Endothelial cell of umbilical vein (primary cell): ENCODE data around the gene ATG14. TPM values are rescaled to one million over a fixed set of nuclear protein-coding genes. Genes with fewer than 3 reads are reported as not detected.

Experiments
- BruUV-seq: library from RNA; stranded (reverse); fragments of 400-500 nt; replicated peaks from 2 replicates; lab custom pipeline; 2021; lab: Mats Ljungman, UMichigan
- CTCF ChIA-PET: fragments of 300-600, 350-600 bp; sonication (Branson Sonifier 250); formaldehyde crosslinking; loops from one replicate; lab custom pipeline; 2021; ENCODE audit warnings: antibody characterized with exemption, inconsistent platforms; lab: Charles Lee
- POLR2A ChIA-PET: fragments of 300-600, 350-600 bp; sonication (Branson Sonifier 250); formaldehyde crosslinking; loops from one replicate; lab custom pipeline; 2021; ENCODE audit warnings: antibody characterized with exemption, inconsistent platforms; lab: Charles Lee
- DNase-seq: peaks from one replicate; pipeline ENCODE4 v3.0.0-alpha.2; 2011; ENCODE audit warnings: low read depth, low spot score
- FAIRE-seq: peaks from 2 replicates; lab custom pipeline; 2011; peaks lifted over from hg19 to GRCh38; lab: Jason Lieb, UNC
- H2AFZ ChIP-seq: 2 replicates; pipeline ENCODE4 v1.6.0; 2012; ENCODE audit warnings: low read depth, low read length, control low read depth, inconsistent platforms
- H3K27ac ChIP-seq: 2 replicates; pipeline ENCODE4 v1.5.1; 2011; ENCODE audit warnings: low read depth, mild to moderate bottlenecking, control low read depth, low read length, moderate library complexity; ENCODE audit not compliant: insufficient read depth
- H3K27me3 ChIP-seq, 2 experiments: 2 replicates each; pipeline versions ENCODE4 v1.6.0 to v1.6.1; 2011; ENCODE audit warnings: low read length in 2 of 2, mixed read lengths in 1 of 2; ENCODE audit not compliant: control insufficient read depth in 2 of 2, insufficient read depth in 2 of 2
- H3K36me3 ChIP-seq, 2 experiments: 2 replicates in 1 of 2; 3 replicates in 1 of 2; pipeline ENCODE4 v1.5.1; 2011; ENCODE audit warnings: low read length in 2 of 2, mild to moderate bottlenecking in 1 of 2, moderate library complexity in 1 of 2; ENCODE audit not compliant: control insufficient read depth in 2 of 2, insufficient read depth in 2 of 2; ENCODE audit errors: extremely low read depth in 1 of 2
- H3K4me1 ChIP-seq: 3 replicates; pipeline ENCODE4 v1.5.1; 2011; ENCODE audit warnings: mild to moderate bottlenecking, low read length; ENCODE audit not compliant: control insufficient read depth, insufficient read depth; ENCODE audit errors: extremely low read depth
- H3K4me2 ChIP-seq: 2 replicates; pipeline ENCODE4 v1.6.1; 2011; ENCODE audit warnings: low read length, control low read depth, mixed read lengths; ENCODE audit not compliant: insufficient read depth
- H3K4me3 ChIP-seq, 3 experiments: fragments of 200-600 bp in 1 of 3; sonication (generic), shearing (Covaris generic) in 1 of 3; replicated peaks in 1 of 3; 2 replicates each; pipeline ENCODE4 v1.5.1; 2011 to 2016; ENCODE audit warnings: control low read depth in 3 of 3, low read length in 3 of 3, mild to moderate bottlenecking in 2 of 3, inconsistent platforms in 1 of 3, low read depth in 1 of 3, moderate library complexity in 1 of 3; ENCODE audit not compliant: insufficient read depth in 1 of 3
- H3K79me2 ChIP-seq: 2 replicates; pipeline ENCODE4 v1.6.0; 2012; ENCODE audit warnings: low read length, inconsistent platforms; ENCODE audit not compliant: control insufficient read depth, insufficient read depth
- H3K9ac ChIP-seq: replicated peaks from 2 replicates; pipeline ENCODE3; 2011; ENCODE audit warnings: low read length, control low read depth; ENCODE audit not compliant: insufficient read depth; ENCODE audit errors: extremely low read depth
- H3K9me1 ChIP-seq: replicated peaks from 3 replicates; pipeline ENCODE4 v1.6.0; 2011; ENCODE audit warnings: mild to moderate bottlenecking, low read length; ENCODE audit not compliant: control insufficient read depth, insufficient read depth; ENCODE audit errors: extremely low read depth
- H3K9me3 ChIP-seq: replicated peaks from 2 replicates; pipeline ENCODE4 v1.5.1; 2012; ENCODE audit warnings: low read length, inconsistent platforms; ENCODE audit not compliant: control insufficient read depth, insufficient read depth
- H4K20me1 ChIP-seq: replicated peaks from 2 replicates; pipeline ENCODE3; 2011; ENCODE audit warnings: mild to moderate bottlenecking, low read length; ENCODE audit not compliant: control insufficient read depth, insufficient read depth; ENCODE audit errors: extremely low read depth
- EZH2 ChIP-seq: IDR thresholded peaks from 2 replicates; pipeline ENCODE4 v1.6.1; 2012; ENCODE audit warnings: borderline replicate concordance, low read depth, mild to moderate bottlenecking, moderate library complexity, low read length, inconsistent platforms; ENCODE audit not compliant: severe bottlenecking
- FOS ChIP-seq: IDR thresholded peaks from 2 replicates; pipeline ENCODE4 v1.6.1; 2011; ENCODE audit warnings: mild to moderate bottlenecking, low read length, moderate library complexity, borderline replicate concordance; ENCODE audit not compliant: insufficient read depth
- GATA2 ChIP-seq: IDR thresholded peaks from 2 replicates; pipeline ENCODE4 v1.7.0; 2011; ENCODE audit warnings: low read depth, mild to moderate bottlenecking, moderate library complexity, mixed read lengths, low read length; ENCODE audit not compliant: insufficient read length, insufficient read depth
- JUN ChIP-seq: IDR thresholded peaks from 2 replicates; pipeline ENCODE4 v1.6.1; 2011; ENCODE audit warnings: borderline replicate concordance, low read depth; ENCODE audit not compliant: insufficient read length, insufficient read depth
- MAX ChIP-seq: IDR thresholded peaks from 2 replicates; pipeline ENCODE4 v1.6.1; 2011; ENCODE audit not compliant: insufficient read depth, insufficient read length
- MYC ChIP-seq: IDR thresholded peaks from one replicate; pipeline ENCODE4 v1.6.1; 2011; ENCODE audit warnings: mild to moderate bottlenecking, low read depth, low read length
- POLR2A ChIP-seq: IDR thresholded peaks from 2 replicates; pipeline ENCODE4 v1.6.1; 2012; ENCODE audit warnings: low read depth, mild to moderate bottlenecking, control low read depth, low read length
- POLR2AphosphoS5 ChIP-seq: IDR thresholded peaks from 2 replicates; pipeline ENCODE4 v1.6.1; 2012; ENCODE audit warnings: low read depth, mild to moderate bottlenecking, control low read depth, low read length, moderate library complexity; ENCODE audit not compliant: insufficient read depth
- dilution Hi-C: fragments of 300-500 bp; cut with MboI; formaldehyde crosslinking; loops from one replicate; pipeline ENCODE4 v1.15.0; 2019; ENCODE audit warnings: low sequenced_read_pairs; ENCODE audit not compliant: extremely low pct_ligation_motif_present
- intact Hi-C: fragments of 100-400 bp; cut with micrococcal nuclease; formaldehyde crosslinking; loops from one replicate; pipeline ENCODE4 v1.10.0; 2022
- polyA plus RNA-seq, 4 experiments: library from polyadenylated mRNA; depleted of rRNA in 3 of 4; stranded (reverse) in 3 of 4; unstranded in 1 of 4; fragments of >200 nt; gene quantifications; 2 replicates each; pipeline versions ENCODE4 v1.2.1 to v1.2.3, GENCODE V29; 2011 to 2012; ENCODE audit warnings: missing spikeins in 1 of 4
- total RNA-seq: library from RNA; stranded (reverse); gene quantifications from 2 replicates; pipeline ENCODE4 v1.2.3, GENCODE V29; 2021
- TF ChIP-seq, protein P1 (sequence below), 2 donors: IDR thresholded peaks; 1 replicate in 1 of 2; 2 replicates in 1 of 2; pipeline ENCODE4 v1.5.1; 2011; ENCODE audit warnings: low read length in 2 of 2, mild to moderate bottlenecking in 2 of 2, moderate library complexity in 2 of 2, control low read depth in 1 of 2, inconsistent platforms in 1 of 2, low read depth in 1 of 2; ENCODE audit not compliant: insufficient read depth in 1 of 2; ENCODE audit errors: extremely low read depth in 1 of 2

ATG14 gene
- total and polyA plus RNA-seq, 2 donors (not counting 3 experiments of a cell fraction or from before 2014, with no cell fraction given): 5.9 to 10.0 TPM

GRCh38 chr14:55341781-55342180 is 69.8 kb downstream of the ATG14 start:
- CTCF ChIA-PET: interaction anchor here (0.8 to 1.0 kb wide), 2 partner anchors 11 to 12 kb away, joined by 3 read pairs; no protein-coding TSS in a partner anchor

More at GRCh38 chr14:55341781-55342180, 69.8 kb downstream of the ATG14 start:
- H2AFZ ChIP-seq: no peak overlapping the region
- no peak overlapping the region for H3K4me2 ChIP-seq
- intact Hi-C loops (no loop called here), dilution Hi-C loops (no loop called here)
- peaks cover 9% of the 10 kb centered on the region for H3K79me2 ChIP-seq
- no peaks in the 10 kb centered on the region for H3K9me1 ChIP-seq
- peaks cover 2% of the 10 kb centered on the region for H4K20me1 ChIP-seq
- no peak overlapping the region for H3K27ac ChIP-seq
- H3K9ac ChIP-seq: no peak overlapping the region
- H3K36me3 ChIP-seq: no peaks in the 10 kb centered on the region
- POLR2A ChIA-PET: no interaction called here
- no TSS peak for BruUV-seq
- DNase-seq: no peak
- H3K4me1 ChIP-seq: no peaks in the 10 kb centered on the region
- H3K4me3 ChIP-seq: no peak overlapping the region
- TF ChIP-seq POLR2AphosphoS5: no peak
- TF ChIP-seq, protein P1, sequence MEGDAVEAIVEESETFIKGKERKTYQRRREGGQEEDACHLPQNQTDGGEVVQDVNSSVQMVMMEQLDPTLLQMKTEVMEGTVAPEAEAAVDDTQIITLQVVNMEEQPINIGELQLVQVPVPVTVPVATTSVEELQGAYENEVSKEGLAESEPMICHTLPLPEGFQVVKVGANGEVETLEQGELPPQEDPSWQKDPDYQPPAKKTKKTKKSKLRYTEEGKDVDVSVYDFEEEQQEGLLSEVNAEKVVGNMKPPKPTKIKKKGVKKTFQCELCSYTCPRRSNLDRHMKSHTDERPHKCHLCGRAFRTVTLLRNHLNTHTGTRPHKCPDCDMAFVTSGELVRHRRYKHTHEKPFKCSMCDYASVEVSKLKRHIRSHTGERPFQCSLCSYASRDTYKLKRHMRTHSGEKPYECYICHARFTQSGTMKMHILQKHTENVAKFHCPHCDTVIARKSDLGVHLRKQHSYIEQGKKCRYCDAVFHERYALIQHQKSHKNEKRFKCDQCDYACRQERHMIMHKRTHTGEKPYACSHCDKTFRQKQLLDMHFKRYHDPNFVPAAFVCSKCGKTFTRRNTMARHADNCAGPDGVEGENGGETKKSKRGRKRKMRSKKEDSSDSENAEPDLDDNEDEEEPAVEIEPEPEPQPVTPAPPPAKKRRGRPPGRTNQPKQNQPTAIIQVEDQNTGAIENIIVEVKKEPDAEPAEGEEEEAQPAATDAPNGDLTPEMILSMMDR (IDR thresholded peaks at IDR 0.05; ENCODE audit: extremely low read depth in 1 of 2, insufficient read depth in 1 of 2, low read depth in 1 of 2, low read length in 2 of 2): no peak
- no peak for TF ChIP-seq GATA2
- TF ChIP-seq FOS: no peak
- no peak for TF ChIP-seq POLR2A
- no peak for TF ChIP-seq MAX
- TF ChIP-seq JUN: no peak
- no peak for TF ChIP-seq MYC
- no peak for TF ChIP-seq EZH2
- no peak for FAIRE-seq
- H3K27me3 ChIP-seq: no peaks in the 10 kb centered on the region
- H3K9me3 ChIP-seq: no peaks in the 10 kb centered on the region
